ENCODE results near the gene FIGN.

- TF ChIP-seq POLR2A (IDR thresholded peaks at IDR 0.05; ENCODE audit: low read depth, low read length) (no peak), POLR2AphosphoS5 (IDR thresholded peaks at IDR 0.05; ENCODE audit: low read depth, low read length) (no peak)
Measured at GRCh38 chr2:163593982-163594381, 141.8 kb downstream of the FIGN start.

Data from GM12892 (cell line).